GM12801 (cell line): ENCODE results near the gene DRAXIN.

Experiments
- TF ChIP-seq, protein P1 (sequence below): IDR thresholded peaks from one replicate; pipeline ENCODE4 v1.5.1; 2011; ENCODE audit warnings: control low read depth; ENCODE audit not compliant: insufficient read length; ENCODE audit errors: extremely low read depth

DRAXIN gene

DNA sequence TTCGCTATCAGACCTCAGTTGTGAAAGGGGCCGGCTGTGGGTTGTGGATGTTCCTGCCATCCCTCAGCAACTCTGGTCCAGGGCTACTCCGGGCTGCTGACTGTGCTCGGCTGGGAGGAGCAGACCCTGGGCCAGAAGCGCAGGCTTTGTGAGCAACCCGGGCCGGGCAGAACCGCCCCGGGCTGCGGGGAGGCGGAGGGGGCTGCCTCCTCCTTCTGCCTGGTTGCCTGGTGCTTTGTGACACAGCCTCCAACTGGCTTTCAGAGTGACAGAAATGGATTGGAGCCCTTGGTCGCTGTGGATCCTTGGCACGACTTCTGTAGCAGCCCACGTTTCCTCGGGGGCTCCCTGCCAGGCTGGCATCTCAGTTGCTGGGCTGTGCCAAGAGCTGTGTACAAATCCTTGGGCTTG lies 10.0 kb downstream of the DRAXIN start:
- TF ChIP-seq, protein P1, sequence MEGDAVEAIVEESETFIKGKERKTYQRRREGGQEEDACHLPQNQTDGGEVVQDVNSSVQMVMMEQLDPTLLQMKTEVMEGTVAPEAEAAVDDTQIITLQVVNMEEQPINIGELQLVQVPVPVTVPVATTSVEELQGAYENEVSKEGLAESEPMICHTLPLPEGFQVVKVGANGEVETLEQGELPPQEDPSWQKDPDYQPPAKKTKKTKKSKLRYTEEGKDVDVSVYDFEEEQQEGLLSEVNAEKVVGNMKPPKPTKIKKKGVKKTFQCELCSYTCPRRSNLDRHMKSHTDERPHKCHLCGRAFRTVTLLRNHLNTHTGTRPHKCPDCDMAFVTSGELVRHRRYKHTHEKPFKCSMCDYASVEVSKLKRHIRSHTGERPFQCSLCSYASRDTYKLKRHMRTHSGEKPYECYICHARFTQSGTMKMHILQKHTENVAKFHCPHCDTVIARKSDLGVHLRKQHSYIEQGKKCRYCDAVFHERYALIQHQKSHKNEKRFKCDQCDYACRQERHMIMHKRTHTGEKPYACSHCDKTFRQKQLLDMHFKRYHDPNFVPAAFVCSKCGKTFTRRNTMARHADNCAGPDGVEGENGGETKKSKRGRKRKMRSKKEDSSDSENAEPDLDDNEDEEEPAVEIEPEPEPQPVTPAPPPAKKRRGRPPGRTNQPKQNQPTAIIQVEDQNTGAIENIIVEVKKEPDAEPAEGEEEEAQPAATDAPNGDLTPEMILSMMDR: no peak

DNA sequence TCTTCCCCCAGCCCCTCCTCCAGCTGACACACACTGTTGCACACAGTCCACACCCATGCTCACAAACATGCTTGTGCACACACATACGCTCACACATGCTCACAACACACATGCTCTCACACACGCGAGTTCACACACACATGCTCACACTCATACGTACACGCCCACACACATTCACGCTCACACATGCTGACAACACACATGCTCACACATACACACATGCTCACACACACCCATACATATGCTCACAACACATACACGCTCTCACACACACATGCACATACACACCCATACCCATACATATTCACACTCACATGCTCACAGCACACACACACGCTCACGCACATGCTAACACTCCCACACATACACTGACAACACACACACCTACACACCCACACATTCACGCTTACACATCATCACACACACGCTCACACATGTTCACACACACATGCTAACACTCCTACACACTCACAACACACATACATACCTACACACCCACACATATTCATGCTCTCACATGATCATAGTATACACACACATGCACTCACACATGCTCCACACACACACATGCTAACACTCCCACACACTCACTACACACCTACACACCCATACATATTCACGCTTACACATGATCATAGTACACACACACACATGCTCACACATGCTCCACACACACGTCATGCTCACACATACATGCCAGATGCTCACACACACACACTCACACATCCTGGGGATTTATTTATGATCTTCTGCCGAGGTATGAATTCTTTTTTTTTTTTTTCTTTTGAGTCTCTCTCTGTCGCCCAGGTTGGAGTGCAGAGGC lies 10.7 kb downstream of the DRAXIN start:
- TF ChIP-seq, protein P1: no peak

DNA sequence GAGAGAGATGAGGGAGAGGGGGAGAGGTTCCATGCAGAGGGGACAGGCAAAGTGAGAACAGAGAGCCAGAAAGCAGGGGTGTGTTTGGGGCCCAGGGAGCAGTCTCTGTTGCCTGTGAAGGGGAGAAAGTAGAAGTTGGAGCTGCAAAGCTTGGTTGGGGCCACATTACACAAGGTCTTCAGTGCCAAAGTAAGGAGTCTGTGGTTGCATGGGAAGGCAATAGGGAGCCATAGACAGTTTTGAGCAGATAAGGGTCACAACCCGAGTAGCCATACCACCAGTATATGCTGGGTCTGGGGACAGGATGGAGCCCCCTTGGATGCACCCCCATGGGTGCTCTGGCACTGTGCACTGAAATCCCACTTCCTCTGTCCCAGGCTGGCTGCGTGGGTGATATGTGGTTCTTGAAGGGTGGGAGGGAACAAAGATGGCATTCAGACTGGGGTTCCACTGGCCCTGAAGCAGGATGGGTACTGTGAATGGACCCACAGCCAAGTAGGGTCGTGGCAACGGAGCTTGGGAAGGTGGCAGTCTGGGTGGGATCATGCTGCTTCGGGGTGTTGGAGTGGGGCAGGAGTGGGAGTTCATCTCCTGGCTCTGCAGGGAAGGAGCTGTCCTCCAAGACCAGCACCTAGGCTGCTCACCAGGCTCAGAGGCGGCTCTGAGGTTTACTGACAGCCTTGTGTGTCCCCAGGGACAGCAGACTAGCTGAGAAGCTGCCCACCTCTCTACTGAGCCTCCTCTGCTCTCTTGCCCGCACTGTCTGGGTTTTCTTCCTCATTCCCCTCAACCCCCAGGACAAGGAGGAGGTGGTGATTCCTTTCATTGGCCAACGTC lies 12.1 kb downstream of the DRAXIN start:
- TF ChIP-seq, protein P1: no peak

DNA sequence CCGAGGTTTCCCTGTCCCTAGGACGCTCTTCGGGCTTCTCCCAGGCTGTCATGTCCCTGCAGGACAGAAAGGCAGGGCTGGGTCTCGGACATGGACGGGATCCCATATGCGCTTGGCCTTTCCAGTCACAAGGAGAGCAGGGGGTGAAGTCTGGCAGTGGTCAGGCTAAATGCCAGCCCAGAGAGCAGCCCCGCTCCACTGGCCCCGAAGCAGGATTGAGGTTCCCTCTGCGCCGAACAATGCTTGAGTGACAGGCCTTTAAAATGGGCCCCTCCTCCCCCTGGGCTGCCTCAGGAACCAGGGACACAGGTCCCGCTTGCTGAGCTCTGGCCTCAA lies 12.7 kb downstream of the DRAXIN start:
- TF ChIP-seq, protein P1: no peak

- TF ChIP-seq, protein P1: no peak
Measured at GRCh38 chr1:11704691-11705475, 13.4 kb downstream of the DRAXIN start.

DNA sequence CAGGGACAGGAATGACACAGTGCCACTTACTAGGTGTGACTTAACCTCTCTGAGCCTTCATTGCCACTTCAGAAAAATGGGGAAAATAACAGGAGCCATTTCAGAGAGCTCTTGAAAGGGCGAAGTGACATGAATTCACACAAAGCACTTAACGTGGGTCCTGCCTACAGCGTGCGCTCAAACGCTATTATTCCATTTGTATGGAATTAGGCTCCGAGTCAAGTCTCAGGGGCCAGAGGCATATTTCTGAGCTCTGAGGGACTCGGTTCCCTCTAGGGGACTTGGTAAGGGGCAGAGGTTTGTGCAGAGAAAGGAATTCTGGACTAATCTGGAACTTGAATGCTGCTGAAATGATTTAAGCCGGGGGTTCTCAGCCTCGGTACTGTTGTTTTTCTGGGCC lies 14.1 kb downstream of the DRAXIN start:
- TF ChIP-seq, protein P1: no peak

DNA sequence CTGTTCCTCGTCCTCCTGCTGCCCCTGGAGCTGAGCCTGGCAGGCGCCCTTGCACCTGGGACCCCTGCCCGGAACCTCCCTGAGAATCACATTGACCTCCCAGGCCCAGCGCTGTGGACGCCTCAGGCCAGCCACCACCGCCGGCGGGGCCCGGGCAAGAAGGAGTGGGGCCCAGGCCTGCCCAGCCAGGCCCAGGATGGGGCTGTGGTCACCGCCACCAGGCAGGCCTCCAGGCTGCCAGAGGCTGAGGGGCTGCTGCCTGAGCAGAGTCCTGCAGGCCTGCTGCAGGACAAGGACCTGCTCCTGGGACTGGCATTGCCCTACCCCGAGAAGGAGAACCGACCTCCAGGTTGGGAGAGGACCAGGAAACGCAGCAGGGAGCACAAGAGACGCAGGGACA lies 14.8 kb downstream of the DRAXIN start:
- TF ChIP-seq, protein P1: no peak
